ENCODE data around the gene EPB41L4B.

The EPB41L4B gene

DNA sequence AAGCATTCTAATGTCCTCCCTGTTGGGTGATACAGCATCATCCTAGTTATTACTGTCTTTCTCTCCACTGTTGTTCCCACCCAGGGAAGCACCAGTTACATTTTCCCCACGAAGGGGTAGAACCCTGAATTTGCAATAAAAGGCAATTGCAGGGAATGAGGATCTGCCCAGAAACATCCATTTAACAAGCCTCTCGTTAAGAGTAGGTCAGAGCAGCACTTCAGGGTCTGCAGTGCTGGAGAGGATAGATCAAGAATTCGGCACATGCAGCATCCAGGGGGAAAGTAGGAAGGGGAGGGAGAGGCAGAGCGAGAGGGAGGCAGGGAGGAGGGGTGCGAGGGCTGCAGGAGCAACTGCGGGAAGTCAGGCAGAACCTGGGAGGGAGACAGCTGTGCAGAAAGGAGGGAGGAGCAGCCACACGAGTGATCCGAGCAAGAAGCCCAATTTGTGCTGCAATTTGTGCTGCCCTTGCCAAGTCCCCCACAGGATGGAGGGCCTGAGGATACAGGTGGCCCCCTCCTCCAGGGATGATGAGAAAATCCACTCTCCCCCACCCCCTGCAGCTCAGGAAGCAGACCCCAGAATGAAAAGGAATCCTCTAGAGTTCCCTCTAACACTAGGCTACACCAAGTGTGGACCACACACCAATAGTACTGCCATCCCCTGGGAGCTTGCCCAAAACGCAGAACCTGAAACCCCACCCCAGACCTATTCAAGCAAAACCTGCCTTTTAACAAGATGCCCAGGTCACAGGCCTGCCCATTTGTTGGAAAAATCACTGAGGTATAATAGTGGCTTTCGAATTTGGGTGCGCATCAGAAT is 62.2 kb downstream of the EPB41L4B start:
- Histone ChIP-seq H3K9me3 (ENCODE audit: control insufficient read depth, insufficient read depth, low read length) (no peaks in the 10 kb centered on the region), H3K9ac (ENCODE audit: low read depth, low read length) (no peak overlapping the region), H3K4me1 (ENCODE audit: insufficient read depth, low read length) (peaks cover 22% of the 10 kb centered on the region; the same call in 1 of the 2 replicates), H3K36me3 (ENCODE audit: insufficient read depth, low read length) (no peaks in the 10 kb centered on the region)

DNA sequence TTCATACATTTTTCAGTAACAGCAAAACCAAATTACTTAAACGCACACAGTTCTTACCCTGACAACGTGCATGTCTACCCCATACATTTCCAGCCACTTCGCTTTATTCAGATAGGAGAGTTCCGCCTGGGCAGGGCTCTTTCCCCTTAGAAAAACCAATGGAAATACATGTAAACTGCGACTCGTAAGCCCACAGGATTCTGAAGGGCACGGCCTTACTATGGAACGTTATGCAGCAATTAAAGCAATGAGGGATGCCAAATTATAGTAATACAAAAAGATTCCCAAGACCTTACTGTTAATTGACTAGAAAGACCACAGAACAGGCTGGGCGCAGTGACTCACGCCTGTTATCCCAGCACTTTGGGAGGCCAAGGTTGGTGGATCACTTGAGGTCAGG is 64.5 kb downstream of the EPB41L4B start:
- 0 out of 2 replicates have a peak, but pooled peaks cover 5% of the 10 kb centered on the region for H3K36me3 ChIP-seq (ENCODE audit: insufficient read depth, low read length)
- no peak overlapping the region for H3K9ac ChIP-seq (ENCODE audit: low read depth, low read length)
- peaks cover 29% of the 10 kb centered on the region; the same call in 1 of the 2 replicates for H3K4me1 ChIP-seq (ENCODE audit: insufficient read depth, low read length)
- no peaks in the 10 kb centered on the region for H3K9me3 ChIP-seq (ENCODE audit: control insufficient read depth, insufficient read depth, low read length)

DNA sequence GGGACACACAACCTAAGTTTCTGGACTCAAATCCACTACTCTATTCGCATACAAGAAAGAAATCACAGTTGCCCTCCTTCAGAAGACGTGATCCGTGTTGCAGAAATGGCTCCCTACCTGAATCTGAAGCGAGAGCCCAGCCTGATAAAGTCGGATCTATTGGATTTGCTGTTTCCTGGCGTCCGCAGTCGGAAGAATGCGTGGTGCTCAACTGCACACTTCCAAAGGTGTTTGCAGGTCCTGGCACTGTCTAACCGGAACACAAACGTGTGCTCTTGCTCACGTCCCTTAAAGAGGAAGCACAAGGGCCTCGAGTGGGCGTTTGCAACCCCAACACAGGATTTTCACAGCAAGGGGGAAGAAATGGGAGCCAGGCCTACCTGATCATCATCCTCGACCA is 65.5 kb downstream of the EPB41L4B start:
- peaks cover 37% of the 10 kb centered on the region; the same call in 1 of the 2 replicates for H3K4me1 ChIP-seq (ENCODE audit: insufficient read depth, low read length)
- H3K36me3 ChIP-seq (ENCODE audit: insufficient read depth, low read length), result 0 out of 2 replicates have a peak, but pooled peaks cover 5% of the 10 kb centered on the region
- no peaks in the 10 kb centered on the region for H3K9me3 ChIP-seq (ENCODE audit: control insufficient read depth, insufficient read depth, low read length)
- no peak overlapping the region for H3K9ac ChIP-seq (ENCODE audit: low read depth, low read length)

DNA sequence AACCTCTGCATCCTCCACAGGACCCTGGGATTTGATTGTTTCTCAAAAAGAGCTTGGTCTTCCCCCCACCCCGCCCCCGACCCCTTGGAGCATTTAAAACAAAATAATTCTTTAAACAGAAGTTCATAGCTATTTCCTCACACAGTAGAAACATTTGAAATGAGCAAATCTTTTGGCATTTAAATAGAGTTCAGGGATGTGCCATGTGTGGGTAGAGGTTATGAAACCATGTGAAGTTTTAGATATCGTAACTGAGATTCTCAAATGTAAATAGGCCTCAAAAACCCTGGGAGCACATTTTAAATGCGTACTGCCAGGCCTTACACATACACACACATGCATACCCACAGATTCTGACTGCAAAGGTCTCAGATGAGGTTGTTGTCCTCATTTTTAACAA is 66.5 kb downstream of the EPB41L4B start:
- 0 out of 2 replicates have a peak, but pooled peaks cover 5% of the 10 kb centered on the region for H3K36me3 ChIP-seq (ENCODE audit: insufficient read depth, low read length)
- H3K9ac ChIP-seq (ENCODE audit: low read depth, low read length), result no peak overlapping the region
- no peaks in the 10 kb centered on the region for H3K9me3 ChIP-seq (ENCODE audit: control insufficient read depth, insufficient read depth, low read length)
- H3K4me1 ChIP-seq (ENCODE audit: insufficient read depth, low read length), result peaks cover 31% of the 10 kb centered on the region; the same call in 1 of the 2 replicates

DNA sequence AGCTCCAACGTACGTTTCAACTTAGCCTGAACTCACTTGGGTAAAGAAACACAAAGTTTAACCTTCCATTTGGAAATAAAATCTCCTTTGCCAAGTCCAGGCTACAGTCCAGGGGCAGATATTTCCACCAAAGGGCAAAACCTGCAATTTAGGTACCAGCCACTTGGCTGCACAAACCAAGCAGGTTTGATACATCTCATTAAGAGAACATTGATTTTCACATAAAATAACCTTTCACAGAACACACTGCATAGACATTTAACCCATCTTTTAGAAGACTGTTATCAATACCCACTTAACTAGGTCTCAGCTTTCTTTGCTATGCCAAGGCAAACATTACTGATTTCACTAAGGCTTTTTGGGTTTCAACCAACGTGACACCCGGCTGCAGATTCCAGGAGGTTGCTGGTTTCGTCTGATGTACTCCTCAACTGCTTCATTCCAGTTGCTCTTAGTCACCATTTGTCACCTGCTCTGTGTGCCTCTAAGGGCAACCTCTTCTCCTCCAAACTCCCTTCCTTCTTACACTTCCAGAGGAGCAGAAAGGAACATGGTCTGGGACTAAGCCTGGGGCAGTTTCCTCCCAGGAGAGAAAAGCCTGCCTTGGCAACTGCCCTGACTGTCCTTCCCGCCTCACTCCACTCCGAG is 67.1 kb downstream of the EPB41L4B start:
- Histone ChIP-seq H3K4me1 (ENCODE audit: insufficient read depth, low read length) (peaks cover 26% of the 10 kb centered on the region; the same call in 1 of the 2 replicates), H3K36me3 (ENCODE audit: insufficient read depth, low read length) (0 out of 2 replicates have a peak, but pooled peaks cover 5% of the 10 kb centered on the region), H3K9ac (ENCODE audit: low read depth, low read length) (no peak overlapping the region)

DNA sequence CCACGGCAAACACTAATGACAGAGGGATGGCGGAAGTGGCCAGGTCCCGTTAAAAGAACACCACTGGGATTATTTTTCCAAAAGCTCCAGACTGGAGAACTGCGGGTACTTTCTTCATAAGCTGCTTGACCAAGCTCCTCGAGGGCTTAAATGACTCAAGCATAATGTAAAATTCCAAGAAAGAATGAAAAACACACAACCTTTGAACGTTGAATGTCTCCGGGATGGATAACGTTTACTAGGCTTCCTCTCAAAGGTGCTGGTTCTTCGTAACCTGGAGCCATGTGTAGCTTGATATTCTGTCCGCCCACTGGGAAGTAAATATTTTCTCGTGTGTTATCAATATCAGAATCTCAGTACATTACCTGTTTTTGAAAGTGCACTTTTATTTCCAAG is 67.6 kb downstream of the EPB41L4B start:
- peaks cover 21% of the 10 kb centered on the region; the same call in 1 of the 2 replicates for H3K4me1 ChIP-seq (ENCODE audit: insufficient read depth, low read length)
- no peak overlapping the region for H3K9ac ChIP-seq (ENCODE audit: low read depth, low read length)
- no peaks in the 10 kb centered on the region for H3K9me3 ChIP-seq (ENCODE audit: control insufficient read depth, insufficient read depth, low read length)
- H3K36me3 ChIP-seq (ENCODE audit: insufficient read depth, low read length), result 0 out of 2 replicates have a peak, but pooled peaks cover 5% of the 10 kb centered on the region

More for the DNA sequence above, 67.1 kb downstream of the EPB41L4B start:
- H3K9me3 ChIP-seq (ENCODE audit: control insufficient read depth, insufficient read depth, low read length), result no peaks in the 10 kb centered on the region

DNA sequence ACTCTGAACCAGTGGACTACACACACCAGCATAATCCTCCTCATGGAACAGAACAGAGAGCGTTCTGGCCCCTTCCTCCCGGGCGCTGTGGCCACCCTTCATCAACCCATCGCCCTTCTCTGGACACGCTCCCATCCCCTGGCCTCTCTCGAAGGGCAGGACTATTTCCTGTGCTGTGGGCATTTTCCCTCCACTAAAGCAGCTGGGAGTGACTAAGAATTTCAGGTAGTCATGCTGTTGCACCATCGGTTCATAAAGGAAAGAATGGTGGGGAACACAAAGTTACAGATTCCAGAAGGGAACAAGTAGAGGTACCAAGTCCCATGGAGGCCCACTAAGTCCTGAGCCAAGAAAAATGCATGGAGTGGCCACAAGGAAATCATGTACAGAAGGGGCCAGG is 68.6 kb downstream of the EPB41L4B start:
- Histone ChIP-seq H3K36me3 (ENCODE audit: insufficient read depth, low read length) (0 out of 2 replicates have a peak, but pooled peaks cover 5% of the 10 kb centered on the region), H3K9ac (ENCODE audit: low read depth, low read length) (no peak overlapping the region), H3K4me1 (ENCODE audit: insufficient read depth, low read length) (peaks cover 20% of the 10 kb centered on the region; the same call in 1 of the 2 replicates), H3K9me3 (ENCODE audit: control insufficient read depth, insufficient read depth, low read length) (no peaks in the 10 kb centered on the region)

DNA sequence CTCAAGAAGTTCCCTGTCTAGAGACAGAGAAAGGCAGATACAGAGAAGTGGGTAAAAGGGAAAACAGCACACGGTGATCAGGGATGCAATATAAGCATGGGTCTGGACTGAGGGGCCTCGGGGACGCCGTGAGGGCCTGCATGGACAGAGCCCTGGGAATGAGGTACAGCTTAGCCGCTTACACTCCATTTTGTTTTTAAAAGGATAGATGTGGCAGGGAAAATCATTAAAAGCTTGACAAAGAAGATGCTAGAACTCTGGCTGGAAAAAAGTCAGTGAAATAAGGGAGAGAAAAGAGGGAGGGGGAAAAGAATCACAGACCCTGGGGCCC is 69.1 kb downstream of the EPB41L4B start:
- H3K4me1 ChIP-seq (ENCODE audit: insufficient read depth, low read length), result peaks cover 20% of the 10 kb centered on the region; the same call in 1 of the 2 replicates
- H3K36me3 ChIP-seq (ENCODE audit: insufficient read depth, low read length), result 0 out of 2 replicates have a peak, but pooled peaks cover 5% of the 10 kb centered on the region
- H3K9me3 ChIP-seq (ENCODE audit: control insufficient read depth, insufficient read depth, low read length), result no peaks in the 10 kb centered on the region
- no peak overlapping the region for H3K9ac ChIP-seq (ENCODE audit: low read depth, low read length)

DNA sequence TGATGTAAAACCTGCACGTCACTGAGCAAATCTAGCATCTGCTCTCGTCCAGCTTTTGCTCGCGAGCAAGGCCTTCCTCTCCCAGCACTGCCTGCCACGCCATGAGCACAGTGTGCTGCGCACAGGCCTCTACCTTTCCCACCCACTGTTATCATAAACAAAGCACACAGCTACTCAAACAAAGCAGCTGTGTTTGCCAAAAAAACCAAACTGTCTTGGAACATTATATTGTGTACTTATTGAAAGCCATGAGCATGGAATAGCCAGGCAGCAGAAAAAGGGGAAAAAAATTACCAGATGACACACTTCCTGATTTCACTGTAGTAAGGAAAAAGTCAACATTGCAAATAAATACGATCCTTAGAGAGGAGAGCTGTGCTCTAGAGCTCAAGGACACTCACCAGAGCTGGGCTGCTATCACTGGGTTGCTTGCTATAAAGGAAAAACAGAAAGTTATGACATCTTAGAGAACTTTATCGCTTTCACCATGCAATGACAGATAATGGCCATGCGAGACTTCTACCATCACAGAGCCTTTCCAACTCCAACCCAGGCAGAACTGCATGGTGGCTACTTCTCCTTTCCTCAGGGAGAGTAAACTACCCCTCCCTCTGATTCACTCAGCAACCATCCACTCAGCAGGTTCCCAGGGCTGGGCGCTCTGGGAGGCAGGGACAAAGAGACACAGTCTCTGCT is 69.6 kb downstream of the EPB41L4B start:
- peaks cover 20% of the 10 kb centered on the region; the same call in 1 of the 2 replicates for H3K4me1 ChIP-seq (ENCODE audit: insufficient read depth, low read length)
- no peak overlapping the region for H3K9ac ChIP-seq (ENCODE audit: low read depth, low read length)
- H3K36me3 ChIP-seq (ENCODE audit: insufficient read depth, low read length), result 0 out of 2 replicates have a peak, but pooled peaks cover 5% of the 10 kb centered on the region
- no peaks in the 10 kb centered on the region for H3K9me3 ChIP-seq (ENCODE audit: control insufficient read depth, insufficient read depth, low read length)

DNA sequence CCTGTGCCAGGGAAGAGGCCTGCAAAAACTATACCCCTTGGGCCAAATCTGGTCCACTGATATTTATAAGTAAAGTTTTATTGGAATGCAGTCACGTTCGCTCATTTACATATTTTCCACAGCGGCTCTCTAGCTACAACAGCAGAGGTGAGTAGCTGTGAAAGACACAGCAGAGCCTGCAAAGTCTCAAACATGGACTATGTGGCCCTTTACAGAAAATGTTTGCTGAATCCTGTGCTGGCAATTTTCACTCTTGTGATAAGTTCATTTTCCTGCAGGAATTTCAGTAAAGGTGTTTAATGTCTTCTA is 70.1 kb downstream of the EPB41L4B start:
- H3K9ac ChIP-seq (ENCODE audit: low read depth, low read length), result no peak overlapping the region
- no peaks in the 10 kb centered on the region for H3K9me3 ChIP-seq (ENCODE audit: control insufficient read depth, insufficient read depth, low read length)
- H3K4me1 ChIP-seq (ENCODE audit: insufficient read depth, low read length), result peaks cover 20% of the 10 kb centered on the region; the same call in 1 of the 2 replicates
- H3K36me3 ChIP-seq (ENCODE audit: insufficient read depth, low read length), result 0 out of 2 replicates have a peak, but pooled peaks cover 5% of the 10 kb centered on the region

DNA sequence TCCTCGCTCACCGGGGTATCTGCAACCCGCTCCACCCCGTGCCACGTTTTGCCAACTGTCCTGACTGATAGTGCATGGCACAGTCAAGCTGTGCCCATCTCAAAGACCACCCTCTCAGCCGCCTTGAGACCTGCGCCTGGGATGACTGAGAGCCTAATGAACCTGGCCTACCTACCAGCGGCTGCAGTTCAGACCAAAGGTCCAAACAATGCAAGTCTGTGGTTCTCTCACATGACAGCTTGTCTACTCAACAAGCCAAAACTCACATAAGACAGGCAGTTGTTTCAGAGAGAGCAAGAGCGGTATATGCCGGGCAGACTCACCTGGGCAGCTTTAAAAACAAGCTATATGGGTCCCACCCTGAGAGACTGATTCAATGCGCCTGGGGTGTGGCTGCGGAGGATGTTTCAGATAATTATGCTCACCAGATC is 70.5 kb downstream of the EPB41L4B start:
- Histone ChIP-seq H3K9ac (ENCODE audit: low read depth, low read length) (no peak overlapping the region), H3K4me1 (ENCODE audit: insufficient read depth, low read length) (peaks cover 21% of the 10 kb centered on the region; the same call in 1 of the 2 replicates), H3K36me3 (ENCODE audit: insufficient read depth, low read length) (0 out of 2 replicates have a peak, but pooled peaks cover 5% of the 10 kb centered on the region), H3K9me3 (ENCODE audit: control insufficient read depth, insufficient read depth, low read length) (no peaks in the 10 kb centered on the region)

DNA sequence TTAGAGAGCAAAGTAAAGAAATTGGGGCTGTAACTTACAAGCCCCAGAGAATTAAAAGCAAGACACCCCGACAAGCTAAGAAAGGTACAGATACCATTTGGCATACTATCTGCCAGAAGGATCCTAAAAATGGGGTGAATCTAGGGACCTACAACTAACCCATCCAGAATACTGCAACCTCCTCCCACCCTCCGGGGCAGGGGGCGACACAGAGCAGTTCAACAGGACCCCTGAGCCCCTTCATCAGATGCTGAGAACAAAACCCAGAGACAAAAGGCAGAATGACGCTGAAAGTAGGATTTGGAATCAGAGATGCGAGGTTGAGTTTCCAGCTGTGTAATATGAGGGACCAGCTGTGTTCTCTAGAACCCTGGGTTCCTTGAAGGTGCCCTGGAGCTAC is 71.2 kb downstream of the EPB41L4B start:
- H3K9ac ChIP-seq (ENCODE audit: low read depth, low read length), result no peak overlapping the region
- 0 out of 2 replicates have a peak, but pooled peaks cover 5% of the 10 kb centered on the region for H3K36me3 ChIP-seq (ENCODE audit: insufficient read depth, low read length)
- H3K4me1 ChIP-seq (ENCODE audit: insufficient read depth, low read length), result peaks cover 28% of the 10 kb centered on the region; the same call in 1 of the 2 replicates
- no peaks in the 10 kb centered on the region for H3K9me3 ChIP-seq (ENCODE audit: control insufficient read depth, insufficient read depth, low read length)

DNA sequence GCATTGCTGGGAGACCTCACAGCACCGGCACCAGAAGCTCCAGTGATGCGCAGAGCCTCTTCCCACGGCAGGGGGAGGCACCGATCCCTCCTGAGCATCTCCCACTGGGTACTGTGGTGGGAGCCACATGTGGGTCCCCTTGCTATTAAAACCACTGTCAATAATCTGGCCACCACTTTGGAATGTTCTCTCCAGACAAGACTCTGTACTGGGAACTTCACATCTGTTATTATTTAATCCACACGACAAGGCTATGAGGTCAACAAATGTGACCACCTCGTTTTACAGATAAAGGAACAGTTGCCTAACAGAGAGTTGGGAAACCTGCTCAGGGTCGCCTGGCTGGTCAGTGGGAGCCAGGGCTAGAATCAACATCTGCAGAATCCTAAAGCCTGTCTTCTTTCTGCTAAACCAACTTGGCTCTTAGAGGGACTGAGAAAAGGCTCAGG is 72.7 kb downstream of the EPB41L4B start:
- H3K9ac ChIP-seq (ENCODE audit: low read depth, low read length), result no peak overlapping the region
- H3K4me1 ChIP-seq (ENCODE audit: insufficient read depth, low read length), result peaks cover 27% of the 10 kb centered on the region
- 0 out of 2 replicates have a peak, but pooled peaks cover 3% of the 10 kb centered on the region for H3K36me3 ChIP-seq (ENCODE audit: insufficient read depth, low read length)
- H3K9me3 ChIP-seq (ENCODE audit: control insufficient read depth, insufficient read depth, low read length), result no peaks in the 10 kb centered on the region

DNA sequence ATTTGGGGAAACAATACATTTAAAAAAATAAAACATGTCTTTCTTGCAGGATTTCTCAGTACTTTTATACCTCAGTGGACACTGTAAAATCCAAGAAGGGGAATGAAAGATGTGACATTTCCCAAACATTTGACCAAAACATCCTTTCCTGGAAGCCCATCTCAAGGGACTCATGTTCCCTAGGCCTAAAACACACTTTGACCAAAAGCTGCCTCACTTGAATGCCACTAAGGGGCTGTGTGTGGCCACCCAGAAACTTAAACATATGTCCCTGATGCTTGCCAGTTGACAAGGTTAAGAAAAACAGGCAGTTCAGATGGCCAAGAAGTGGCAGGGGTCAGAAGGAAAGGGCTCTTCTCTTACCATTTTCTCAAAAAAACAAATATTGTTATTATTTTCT is 73.6 kb downstream of the EPB41L4B start:
- H3K4me1 ChIP-seq (ENCODE audit: insufficient read depth, low read length), result peaks cover 34% of the 10 kb centered on the region
- no peaks in the 10 kb centered on the region for H3K36me3 ChIP-seq (ENCODE audit: insufficient read depth, low read length)
- no peak overlapping the region for H3K9ac ChIP-seq (ENCODE audit: low read depth, low read length)
- no peaks in the 10 kb centered on the region for H3K9me3 ChIP-seq (ENCODE audit: control insufficient read depth, insufficient read depth, low read length)

Data from ES-I3 (cell line).